GM12878 (cell line): Measurements from ENCODE around the gene CHDH. TPM values are rescaled to one million over a fixed set of nuclear protein-coding genes. Genes with fewer than 3 reads are reported as not detected.

Source experiments
- BACH1 ChIP-seq: fragments of 450-650 bp; IDR thresholded peaks from 2 replicates; pipeline ENCODE4 v1.6.1; 2017; ENCODE audit warnings: mild to moderate bottlenecking, borderline replicate concordance
- BCL11A ChIP-seq: IDR thresholded peaks from 2 replicates; pipeline ENCODE4 v1.6.1; 2011; ENCODE audit warnings: low read depth, low read length
- BMI1 ChIP-seq: fragments of 450-650 bp; IDR thresholded peaks from 2 replicates; pipeline ENCODE4 v1.6.1; 2016; ENCODE audit warnings: mild to moderate bottlenecking, moderate library complexity, borderline replicate concordance
- CHD1 ChIP-seq: IDR thresholded peaks from 2 replicates; pipeline ENCODE4 v1.6.1; 2012; ENCODE audit warnings: low read depth, low read length, improper control_type of control experiment
- E4F1 ChIP-seq: fragments of 450-650 bp; IDR thresholded peaks from 2 replicates; pipeline ENCODE4 v1.6.1; 2018; ENCODE audit warnings: borderline replicate concordance, mild to moderate bottlenecking; ENCODE audit not compliant: partially characterized antibody
- EED ChIP-seq: sonication (generic); IDR thresholded peaks from 2 replicates; pipeline ENCODE4 v1.6.1; 2016; ENCODE audit warnings: antibody characterized with exemption, low read depth
- HDAC2 ChIP-seq: fragments of 200-600 bp; sonication (generic); IDR thresholded peaks from 2 replicates; pipeline ENCODE4 v1.6.1; 2017
- HDGF ChIP-seq: fragments of 450-650 bp; IDR thresholded peaks from 2 replicates; pipeline ENCODE4 v1.6.1; 2016; ENCODE audit warnings: antibody characterized with exemption
- MEF2B ChIP-seq: fragments of 450-650 bp; IDR thresholded peaks from 2 replicates; pipeline ENCODE4 v1.6.1; 2018; ENCODE audit warnings: mild to moderate bottlenecking, moderate library complexity; ENCODE audit not compliant: partially characterized antibody, poor library complexity, severe bottlenecking
- MTA2 ChIP-seq: fragments of 450-650 bp; IDR thresholded peaks from 2 replicates; pipeline ENCODE4 v1.6.1; 2016; ENCODE audit warnings: low read depth, mild to moderate bottlenecking, moderate library complexity
- MYB ChIP-seq: fragments of 150-350 bp; IDR thresholded peaks from 2 replicates; pipeline ENCODE4 v1.6.1; 2014; ENCODE audit warnings: mild to moderate bottlenecking, low read depth, low read length, borderline replicate concordance
- NBN ChIP-seq: fragments of 450-650 bp; IDR thresholded peaks from 2 replicates; pipeline ENCODE4 v1.6.1; 2016
- NFIC ChIP-seq: IDR thresholded peaks from 2 replicates; pipeline ENCODE4 v1.6.1; 2012; ENCODE audit warnings: low read depth, mild to moderate bottlenecking, inconsistent platforms, low read length, moderate library complexity
- POU2F2 ChIP-seq: IDR thresholded peaks from 3 replicates; pipeline ENCODE4 v1.6.1; 2011; ENCODE audit warnings: low read depth, mild to moderate bottlenecking, low read length, borderline replicate concordance
- RAD51 ChIP-seq: fragments of 450-650 bp; IDR thresholded peaks from 2 replicates; pipeline ENCODE4 v1.6.1; 2016; ENCODE audit warnings: moderate library complexity, mild to moderate bottlenecking, inconsistent platforms
- RB1 ChIP-seq: fragments of 450-650 bp; formaldehyde crosslinking; IDR thresholded peaks from 2 replicates; pipeline ENCODE4 v1.6.1; 2017; ENCODE audit warnings: mild to moderate bottlenecking, borderline replicate concordance
- SIN3A ChIP-seq: IDR thresholded peaks from 2 replicates; pipeline ENCODE4 v1.6.1; 2012; ENCODE audit warnings: low read depth, low read length, improper control_type of control experiment
- SMARCA5 ChIP-seq: fragments of 450-650 bp; IDR thresholded peaks from 2 replicates; pipeline ENCODE4 v1.6.1; 2017; ENCODE audit warnings: mild to moderate bottlenecking
- SP1 ChIP-seq: IDR thresholded peaks from one replicate; pipeline ENCODE4 v1.6.1; 2011; ENCODE audit warnings: low read depth, low read length
- SUZ12 ChIP-seq: fragments of 200-600 bp; sonication (generic); IDR thresholded peaks from one replicate; pipeline ENCODE4 v1.6.1; 2018; ENCODE audit warnings: antibody characterized with exemption, mild to moderate bottlenecking; ENCODE audit not compliant: unreplicated experiment
- ZNF622 ChIP-seq: fragments of 450-650 bp; IDR thresholded peaks from 2 replicates; pipeline ENCODE4 v1.6.1; 2017; ENCODE audit warnings: mild to moderate bottlenecking, inconsistent platforms
- ZSCAN29 ChIP-seq: fragments of 450-650 bp; IDR thresholded peaks from 2 replicates; pipeline ENCODE4 v1.6.1; 2017; ENCODE audit warnings: mild to moderate bottlenecking, moderate library complexity
- polyA plus RNA-seq, 11 experiments: library from polyadenylated mRNA; depleted of rRNA in 4 of 11; unstranded in 6 of 11; stranded (reverse) in 5 of 11; fragments of >200 nt; fragmentation: Nextera tagmentation in 4 of 11; fragmentation: Illumina TruSeq in 1 of 11; extraction: Ambion mirVana in 4 of 11; extraction: Trizol in 1 of 11; gene quantifications; 1 replicate in 1 of 11; 2 replicates in 10 of 11; pipeline versions ENCODE4 v1.2.1 to v1.2.3, GENCODE V29; 2011 to 2016; ENCODE audit warnings: inconsistent platforms in 2 of 11, missing spikeins in 2 of 11, low read depth in 1 of 11
- total RNA-seq, 4 experiments: library from RNA; depleted of rRNA in 3 of 4; stranded (reverse); fragments of >200 nt in 3 of 4; fragmentation: Illumina TruSeq in 1 of 4; extraction: Trizol in 1 of 4; gene quantifications; 2 replicates each; pipeline versions ENCODE4 v1.2.1 to v1.2.3, GENCODE V29; 2013 to 2021
- TF ChIP-seq, protein P1 (sequence below): fragments of 450-650 bp; IDR thresholded peaks from 2 replicates; pipeline ENCODE4 v1.6.1; 2014; ENCODE audit warnings: mild to moderate bottlenecking
- TF ChIP-seq, protein P2 (sequence below): fragments of 150-350 bp; IDR thresholded peaks from 2 replicates; pipeline ENCODE4 v1.6.1; 2016; ENCODE audit warnings: low read depth, low read length

CHDH gene
- total and polyA plus RNA-seq, 10 of the 15 experiments (the other 5 are each of a cell fraction or from before 2014, with no cell fraction given) = 0.95 to 8.3 (median 2.9) TPM

GRCh38 chr3:53881691-53882593 is 35.7 kb upstream of the CHDH start, which contains the start of gene ACTR8 (continued):
- peak; percentile 89 for TF ChIP-seq NBN
- peak; percentile 16 for TF ChIP-seq MEF2B
- peak; percentile 82 for TF ChIP-seq SMARCA5
- no peak for TF ChIP-seq E4F1
- TF ChIP-seq SUZ12 = no peak
- no peak for TF ChIP-seq MYB
- TF ChIP-seq NFIC = no peak
- TF ChIP-seq RB1 = peak; percentile 79; the same call in 1 of the 2 replicates
- no peak for TF ChIP-seq ZNF622
- TF ChIP-seq POU2F2 = no peak; the same call in 2 of the 3 replicates
- TF ChIP-seq, protein P1, sequence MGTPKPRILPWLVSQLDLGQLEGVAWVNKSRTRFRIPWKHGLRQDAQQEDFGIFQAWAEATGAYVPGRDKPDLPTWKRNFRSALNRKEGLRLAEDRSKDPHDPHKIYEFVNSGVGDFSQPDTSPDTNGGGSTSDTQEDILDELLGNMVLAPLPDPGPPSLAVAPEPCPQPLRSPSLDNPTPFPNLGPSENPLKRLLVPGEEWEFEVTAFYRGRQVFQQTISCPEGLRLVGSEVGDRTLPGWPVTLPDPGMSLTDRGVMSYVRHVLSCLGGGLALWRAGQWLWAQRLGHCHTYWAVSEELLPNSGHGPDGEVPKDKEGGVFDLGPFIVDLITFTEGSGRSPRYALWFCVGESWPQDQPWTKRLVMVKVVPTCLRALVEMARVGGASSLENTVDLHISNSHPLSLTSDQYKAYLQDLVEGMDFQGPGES = no peak
- TF ChIP-seq BACH1 = 0 out of 2 replicates have a peak, but pooled peaks have one; percentile 29
- no peak for TF ChIP-seq MTA2
- TF ChIP-seq HDGF = peak; percentile 73; the same call in 1 of the 2 replicates
- TF ChIP-seq RAD51 = no peak
- no peak for TF ChIP-seq BCL11A
- peak; percentile 82; the same call in 1 of the 2 replicates for TF ChIP-seq SIN3A
- TF ChIP-seq, protein P2, sequence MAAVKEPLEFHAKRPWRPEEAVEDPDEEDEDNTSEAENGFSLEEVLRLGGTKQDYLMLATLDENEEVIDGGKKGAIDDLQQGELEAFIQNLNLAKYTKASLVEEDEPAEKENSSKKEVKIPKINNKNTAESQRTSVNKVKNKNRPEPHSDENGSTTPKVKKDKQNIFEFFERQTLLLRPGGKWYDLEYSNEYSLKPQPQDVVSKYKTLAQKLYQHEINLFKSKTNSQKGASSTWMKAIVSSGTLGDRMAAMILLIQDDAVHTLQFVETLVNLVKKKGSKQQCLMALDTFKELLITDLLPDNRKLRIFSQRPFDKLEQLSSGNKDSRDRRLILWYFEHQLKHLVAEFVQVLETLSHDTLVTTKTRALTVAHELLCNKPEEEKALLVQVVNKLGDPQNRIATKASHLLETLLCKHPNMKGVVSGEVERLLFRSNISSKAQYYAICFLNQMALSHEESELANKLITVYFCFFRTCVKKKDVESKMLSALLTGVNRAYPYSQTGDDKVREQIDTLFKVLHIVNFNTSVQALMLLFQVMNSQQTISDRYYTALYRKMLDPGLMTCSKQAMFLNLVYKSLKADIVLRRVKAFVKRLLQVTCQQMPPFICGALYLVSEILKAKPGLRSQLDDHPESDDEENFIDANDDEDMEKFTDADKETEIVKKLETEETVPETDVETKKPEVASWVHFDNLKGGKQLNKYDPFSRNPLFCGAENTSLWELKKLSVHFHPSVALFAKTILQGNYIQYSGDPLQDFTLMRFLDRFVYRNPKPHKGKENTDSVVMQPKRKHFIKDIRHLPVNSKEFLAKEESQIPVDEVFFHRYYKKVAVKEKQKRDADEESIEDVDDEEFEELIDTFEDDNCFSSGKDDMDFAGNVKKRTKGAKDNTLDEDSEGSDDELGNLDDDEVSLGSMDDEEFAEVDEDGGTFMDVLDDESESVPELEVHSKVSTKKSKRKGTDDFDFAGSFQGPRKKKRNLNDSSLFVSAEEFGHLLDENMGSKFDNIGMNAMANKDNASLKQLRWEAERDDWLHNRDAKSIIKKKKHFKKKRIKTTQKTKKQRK = no peak
- TF ChIP-seq HDAC2 = no peak
- 0 out of 2 replicates have a peak, but pooled peaks have one; percentile 49 for TF ChIP-seq EED
- peak; percentile 21 for TF ChIP-seq SP1
- TF ChIP-seq BMI1 = no peak
- no peak for TF ChIP-seq ZSCAN29
- 0 out of 2 replicates have a peak, but pooled peaks have one; percentile 51 for TF ChIP-seq CHD1
